WTC11 (cell line): ENCODE results near the gene CLHC1. TPM values are rescaled to one million over a fixed set of nuclear protein-coding genes. Genes with fewer than 3 reads are reported as not detected.

Source experiments
- ATAC-seq: fragments of 200-7000 bp; cut with Tn5 transposase; 2 replicates; pipeline ENCODE4 v1.10.0; 2021; ENCODE audit warnings: mild to moderate bottlenecking, moderate library complexity
- CTCF ChIA-PET: fragments of 300-600 bp; sonication (Branson Sonifier 250); formaldehyde crosslinking; loops from one replicate; lab custom pipeline; 2021; ENCODE audit warnings: antibody characterized with exemption; lab: Charles Lee
- POLR2A ChIA-PET: fragments of 350-600 bp; sonication (Branson Sonifier 250); formaldehyde crosslinking; loops from one replicate; lab custom pipeline; 2021; ENCODE audit warnings: antibody characterized with exemption; lab: Charles Lee
- DNase-seq: peaks from one replicate; pipeline ENCODE4 v3.0.0; 2021; ENCODE audit warnings: low spot score
- H3K27ac Mint-ChIP-seq: 2 replicates; pipeline ENCODE4 v1.8.0; 2021; ENCODE audit warnings: mixed read lengths
- H3K27me3 Mint-ChIP-seq: 2 replicates; pipeline ENCODE4 v1.8.0; 2021; ENCODE audit warnings: low read depth, mild to moderate bottlenecking, moderate library complexity, mixed read lengths
- H3K36me3 Mint-ChIP-seq: 2 replicates; pipeline ENCODE4 v1.8.0; 2021; ENCODE audit warnings: mixed read lengths
- H3K4me1 Mint-ChIP-seq: 2 replicates; pipeline ENCODE4 v1.8.0; 2022; ENCODE audit warnings: mixed read lengths
- H3K4me3 Mint-ChIP-seq: 2 replicates; pipeline ENCODE4 v1.8.0; 2021; ENCODE audit warnings: mild to moderate bottlenecking, moderate library complexity, mixed read lengths
- H3K9me3 Mint-ChIP-seq: 2 replicates; pipeline ENCODE4 v1.8.0; 2021; ENCODE audit warnings: mixed read lengths
- AR ChIP-seq: fragments of 250-450 bp; sonication (Bioruptor Pico); IDR thresholded peaks from 2 replicates; pipeline ENCODE4 v1.9.0; 2021; ENCODE audit warnings: mild to moderate bottlenecking
- ATF2 ChIP-seq: sonication (generic); formaldehyde crosslinking; IDR thresholded peaks from 2 replicates; pipeline ENCODE4 v1.8.1; 2022; ENCODE audit warnings: low read depth, missing genetic modification reagents, borderline replicate concordance
- ATF6 ChIP-seq: sonication (generic); formaldehyde crosslinking; IDR thresholded peaks from 2 replicates; pipeline ENCODE4 v1.8.1; 2023; ENCODE audit warnings: mild to moderate bottlenecking, missing genetic modification reagents
- ETV6 ChIP-seq: sonication (generic); formaldehyde crosslinking; IDR thresholded peaks from 2 replicates; pipeline ENCODE4 v1.8.1; 2022; ENCODE audit warnings: mild to moderate bottlenecking, missing genetic modification reagents
- FOXP1 ChIP-seq: sonication (generic); formaldehyde crosslinking; IDR thresholded peaks from 2 replicates; pipeline ENCODE4 v1.8.0; 2022; ENCODE audit warnings: missing genetic modification reagents, mild to moderate bottlenecking, moderate library complexity, borderline replicate concordance
- GTF2I ChIP-seq: fragments of 250-450 bp; sonication (Bioruptor Pico); conservative IDR thresholded peaks from 2 replicates; pipeline ENCODE4 v1.4.0; 2021; ENCODE audit warnings: mild to moderate bottlenecking
- KAT7 ChIP-seq: sonication (generic); formaldehyde crosslinking; IDR thresholded peaks from 2 replicates; pipeline ENCODE4 v1.8.1; 2023; ENCODE audit warnings: missing genetic modification reagents, mild to moderate bottlenecking, borderline replicate concordance
- NFE2L1 ChIP-seq: sonication (generic); formaldehyde crosslinking; IDR thresholded peaks from 2 replicates; pipeline ENCODE4 v1.8.1; 2023; ENCODE audit warnings: missing genetic modification reagents
- OVOL2 ChIP-seq: fragments of 250-450 bp; sonication (Bioruptor Pico); IDR thresholded peaks from 2 replicates; pipeline ENCODE4 v1.9.0; 2021; ENCODE audit warnings: mild to moderate bottlenecking, borderline replicate concordance
- PREB ChIP-seq: sonication (generic); formaldehyde crosslinking; IDR thresholded peaks from 2 replicates; pipeline ENCODE4 v1.8.1; 2022; ENCODE audit warnings: mild to moderate bottlenecking, missing genetic modification reagents, moderate library complexity, borderline replicate concordance
- SMAD3 ChIP-seq: sonication (generic); formaldehyde crosslinking; IDR thresholded peaks from 2 replicates; pipeline ENCODE4 v1.8.0; 2022; ENCODE audit warnings: missing genetic modification reagents, mild to moderate bottlenecking, borderline replicate concordance
- ZBTB21 ChIP-seq: sonication (generic); formaldehyde crosslinking; IDR thresholded peaks from 2 replicates; pipeline ENCODE4 v1.8.1; 2023; ENCODE audit warnings: mild to moderate bottlenecking, missing genetic modification reagents, borderline replicate concordance
- ZNF138 ChIP-seq: sonication (generic); formaldehyde crosslinking; conservative IDR thresholded peaks from 2 replicates; pipeline ENCODE4 v1.8.1; 2022; ENCODE audit warnings: mild to moderate bottlenecking, moderate library complexity, missing genetic modification reagents
- ZNF232 ChIP-seq: sonication (generic); formaldehyde crosslinking; IDR thresholded peaks from 2 replicates; pipeline ENCODE4 v1.8.0; 2022; ENCODE audit warnings: mild to moderate bottlenecking, missing genetic modification reagents
- ZNF423 ChIP-seq: fragments of 250-450 bp; sonication (Bioruptor Pico); IDR thresholded peaks from 2 replicates; pipeline ENCODE4 v2.1.2; 2022; ENCODE audit warnings: mild to moderate bottlenecking, moderate library complexity
- total RNA-seq: library from RNA; stranded (reverse); gene quantifications from 3 replicates; pipeline ENCODE4 v1.2.3, GENCODE V29; 2021
- TF ChIP-seq, protein P1 (sequence below): sonication (generic); formaldehyde crosslinking; IDR thresholded peaks from 2 replicates; pipeline ENCODE4 v1.8.1; 2023; ENCODE audit warnings: mild to moderate bottlenecking, missing genetic modification reagents, borderline replicate concordance
- TF ChIP-seq, protein P2 (sequence below): sonication (generic); formaldehyde crosslinking; conservative IDR thresholded peaks from 2 replicates; pipeline ENCODE4 v1.8.1; 2023; ENCODE audit warnings: mild to moderate bottlenecking, low read depth, missing genetic modification reagents, moderate library complexity
- TF ChIP-seq, protein P3 (sequence below): sonication (generic); formaldehyde crosslinking; IDR thresholded peaks from 2 replicates; pipeline ENCODE4 v1.8.0; 2023; ENCODE audit warnings: missing genetic modification reagents

The CLHC1 gene
- total RNA-seq, 1 experiment from 2014 or later = 7.5 TPM

DNA sequence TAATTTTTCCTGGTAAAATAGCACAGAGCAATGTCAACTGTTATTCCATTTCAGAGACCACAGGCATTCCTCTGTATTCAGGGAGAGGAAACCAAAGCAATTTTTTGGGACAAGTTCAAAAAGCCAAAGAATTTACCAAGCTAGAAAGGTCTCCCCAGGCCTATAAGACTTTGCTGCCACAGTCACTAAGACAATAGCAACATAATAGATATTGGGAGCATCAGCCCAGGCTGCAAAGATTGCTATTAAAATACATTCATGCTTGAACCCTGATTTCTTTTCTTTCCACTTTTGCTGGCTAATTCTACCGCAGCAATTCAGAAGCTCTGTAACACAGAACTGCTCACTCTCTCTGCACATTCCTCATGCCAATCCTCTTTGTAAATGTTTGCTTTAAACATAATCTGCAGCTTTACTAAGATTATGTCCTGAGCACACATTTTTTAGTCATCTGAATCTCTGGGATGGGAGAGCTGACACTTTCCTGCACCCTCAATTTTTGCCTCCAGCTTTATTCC is 76.3 kb downstream of the CLHC1 start (continued):
- TF ChIP-seq, protein P1, sequence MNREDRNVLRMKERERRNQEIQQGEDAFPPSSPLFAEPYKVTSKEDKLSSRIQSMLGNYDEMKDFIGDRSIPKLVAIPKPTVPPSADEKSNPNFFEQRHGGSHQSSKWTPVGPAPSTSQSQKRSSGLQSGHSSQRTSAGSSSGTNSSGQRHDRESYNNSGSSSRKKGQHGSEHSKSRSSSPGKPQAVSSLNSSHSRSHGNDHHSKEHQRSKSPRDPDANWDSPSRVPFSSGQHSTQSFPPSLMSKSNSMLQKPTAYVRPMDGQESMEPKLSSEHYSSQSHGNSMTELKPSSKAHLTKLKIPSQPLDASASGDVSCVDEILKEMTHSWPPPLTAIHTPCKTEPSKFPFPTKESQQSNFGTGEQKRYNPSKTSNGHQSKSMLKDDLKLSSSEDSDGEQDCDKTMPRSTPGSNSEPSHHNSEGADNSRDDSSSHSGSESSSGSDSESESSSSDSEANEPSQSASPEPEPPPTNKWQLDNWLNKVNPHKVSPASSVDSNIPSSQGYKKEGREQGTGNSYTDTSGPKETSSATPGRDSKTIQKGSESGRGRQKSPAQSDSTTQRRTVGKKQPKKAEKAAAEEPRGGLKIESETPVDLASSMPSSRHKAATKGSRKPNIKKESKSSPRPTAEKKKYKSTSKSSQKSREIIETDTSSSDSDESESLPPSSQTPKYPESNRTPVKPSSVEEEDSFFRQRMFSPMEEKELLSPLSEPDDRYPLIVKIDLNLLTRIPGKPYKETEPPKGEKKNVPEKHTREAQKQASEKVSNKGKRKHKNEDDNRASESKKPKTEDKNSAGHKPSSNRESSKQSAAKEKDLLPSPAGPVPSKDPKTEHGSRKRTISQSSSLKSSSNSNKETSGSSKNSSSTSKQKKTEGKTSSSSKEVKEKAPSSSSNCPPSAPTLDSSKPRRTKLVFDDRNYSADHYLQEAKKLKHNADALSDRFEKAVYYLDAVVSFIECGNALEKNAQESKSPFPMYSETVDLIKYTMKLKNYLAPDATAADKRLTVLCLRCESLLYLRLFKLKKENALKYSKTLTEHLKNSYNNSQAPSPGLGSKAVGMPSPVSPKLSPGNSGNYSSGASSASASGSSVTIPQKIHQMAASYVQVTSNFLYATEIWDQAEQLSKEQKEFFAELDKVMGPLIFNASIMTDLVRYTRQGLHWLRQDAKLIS = no peak
- TF ChIP-seq FOXP1 (CRISPR knock-in tag) = no peak
- TF ChIP-seq ZBTB21 (CRISPR knock-in tag) = no peak
- TF ChIP-seq KAT7 (CRISPR knock-in tag) = no peak
- TF ChIP-seq ETV6 = no peak
- TF ChIP-seq GTF2I (CRISPR knock-in tag) = no peak
- no peak for TF ChIP-seq NFE2L1 (CRISPR knock-in tag)
- no peak for TF ChIP-seq AR
- no peak for TF ChIP-seq PREB (CRISPR knock-in tag)
- TF ChIP-seq, all 79 proteins: peak for 0

GRCh38 chr2:55155206-55155605 is 76.9 kb downstream of the CLHC1 start:
- H3K4me3 Mint-ChIP-seq = no peak overlapping the region
- DNase-seq (no peak), ATAC-seq (no peak)
- H3K27me3 Mint-ChIP-seq = no peaks in the 10 kb centered on the region
- no peaks in the 10 kb centered on the region for H3K9me3 Mint-ChIP-seq
- POLR2A ChIA-PET = no interaction called here
- H3K4me1 Mint-ChIP-seq = peaks cover 30% of the 10 kb centered on the region
- no peak overlapping the region for H3K27ac Mint-ChIP-seq
- CTCF ChIA-PET = interaction anchor here (0.6 to 1.2 kb wide), 2 partner anchors 12 to 94 kb away, joined by 4 read pairs; no protein-coding TSS in a partner anchor
- no peaks in the 10 kb centered on the region for H3K36me3 Mint-ChIP-seq
- TF ChIP-seq ZNF232 (CRISPR knock-in tag) (no peak), SMAD3 (CRISPR knock-in tag) (no peak), ZNF423 (no peak), ATF2 (CRISPR knock-in tag) (no peak), OVOL2 (CRISPR knock-in tag) (no peak), ATF6 (CRISPR knock-in tag) (no peak), AR (no peak), ZNF138 (CRISPR knock-in tag) (no peak)
- TF ChIP-seq, protein P2, sequence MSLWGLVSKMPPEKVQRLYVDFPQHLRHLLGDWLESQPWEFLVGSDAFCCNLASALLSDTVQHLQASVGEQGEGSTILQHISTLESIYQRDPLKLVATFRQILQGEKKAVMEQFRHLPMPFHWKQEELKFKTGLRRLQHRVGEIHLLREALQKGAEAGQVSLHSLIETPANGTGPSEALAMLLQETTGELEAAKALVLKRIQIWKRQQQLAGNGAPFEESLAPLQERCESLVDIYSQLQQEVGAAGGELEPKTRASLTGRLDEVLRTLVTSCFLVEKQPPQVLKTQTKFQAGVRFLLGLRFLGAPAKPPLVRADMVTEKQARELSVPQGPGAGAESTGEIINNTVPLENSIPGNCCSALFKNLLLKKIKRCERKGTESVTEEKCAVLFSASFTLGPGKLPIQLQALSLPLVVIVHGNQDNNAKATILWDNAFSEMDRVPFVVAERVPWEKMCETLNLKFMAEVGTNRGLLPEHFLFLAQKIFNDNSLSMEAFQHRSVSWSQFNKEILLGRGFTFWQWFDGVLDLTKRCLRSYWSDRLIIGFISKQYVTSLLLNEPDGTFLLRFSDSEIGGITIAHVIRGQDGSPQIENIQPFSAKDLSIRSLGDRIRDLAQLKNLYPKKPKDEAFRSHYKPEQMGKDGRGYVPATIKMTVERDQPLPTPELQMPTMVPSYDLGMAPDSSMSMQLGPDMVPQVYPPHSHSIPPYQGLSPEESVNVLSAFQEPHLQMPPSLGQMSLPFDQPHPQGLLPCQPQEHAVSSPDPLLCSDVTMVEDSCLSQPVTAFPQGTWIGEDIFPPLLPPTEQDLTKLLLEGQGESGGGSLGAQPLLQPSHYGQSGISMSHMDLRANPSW = no peak
- TF ChIP-seq, protein P3, sequence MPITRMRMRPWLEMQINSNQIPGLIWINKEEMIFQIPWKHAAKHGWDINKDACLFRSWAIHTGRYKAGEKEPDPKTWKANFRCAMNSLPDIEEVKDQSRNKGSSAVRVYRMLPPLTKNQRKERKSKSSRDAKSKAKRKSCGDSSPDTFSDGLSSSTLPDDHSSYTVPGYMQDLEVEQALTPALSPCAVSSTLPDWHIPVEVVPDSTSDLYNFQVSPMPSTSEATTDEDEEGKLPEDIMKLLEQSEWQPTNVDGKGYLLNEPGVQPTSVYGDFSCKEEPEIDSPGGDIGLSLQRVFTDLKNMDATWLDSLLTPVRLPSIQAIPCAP (CRISPR knock-in tag) = no peak
